ENCODE results near the gene USP32. TPM values are rescaled to one million over a fixed set of nuclear protein-coding genes. Genes with fewer than 3 reads are reported as not detected.

USP32 gene
- total RNA-seq, 1 donor from 2014 or later, result 22.8 TPM

DNA sequence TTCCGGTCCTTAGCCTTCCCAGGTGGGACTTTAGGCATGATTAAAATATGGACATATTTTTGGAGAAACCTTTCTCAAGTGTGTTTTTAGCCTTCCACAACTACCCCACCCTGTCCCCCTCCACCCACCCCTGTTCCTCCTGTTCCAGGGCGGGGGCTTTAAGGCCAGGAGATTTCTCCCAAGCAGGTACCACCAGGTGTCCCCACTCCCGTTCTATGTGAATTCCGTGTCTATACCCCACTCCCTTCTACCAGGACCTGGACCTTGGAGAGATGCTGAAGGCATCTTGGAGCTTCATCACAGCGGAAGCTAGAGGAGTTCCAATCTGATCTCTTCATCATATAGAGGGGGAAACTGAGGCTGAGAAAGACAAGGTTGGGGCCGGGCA, 232.5 kb downstream of the USP32 start:
- intact Hi-C loops (cut with micrococcal nuclease), result no loop called here
- peaks cover 84% of the 10 kb centered on the region for H3K4me1 ChIP-seq

DNA sequence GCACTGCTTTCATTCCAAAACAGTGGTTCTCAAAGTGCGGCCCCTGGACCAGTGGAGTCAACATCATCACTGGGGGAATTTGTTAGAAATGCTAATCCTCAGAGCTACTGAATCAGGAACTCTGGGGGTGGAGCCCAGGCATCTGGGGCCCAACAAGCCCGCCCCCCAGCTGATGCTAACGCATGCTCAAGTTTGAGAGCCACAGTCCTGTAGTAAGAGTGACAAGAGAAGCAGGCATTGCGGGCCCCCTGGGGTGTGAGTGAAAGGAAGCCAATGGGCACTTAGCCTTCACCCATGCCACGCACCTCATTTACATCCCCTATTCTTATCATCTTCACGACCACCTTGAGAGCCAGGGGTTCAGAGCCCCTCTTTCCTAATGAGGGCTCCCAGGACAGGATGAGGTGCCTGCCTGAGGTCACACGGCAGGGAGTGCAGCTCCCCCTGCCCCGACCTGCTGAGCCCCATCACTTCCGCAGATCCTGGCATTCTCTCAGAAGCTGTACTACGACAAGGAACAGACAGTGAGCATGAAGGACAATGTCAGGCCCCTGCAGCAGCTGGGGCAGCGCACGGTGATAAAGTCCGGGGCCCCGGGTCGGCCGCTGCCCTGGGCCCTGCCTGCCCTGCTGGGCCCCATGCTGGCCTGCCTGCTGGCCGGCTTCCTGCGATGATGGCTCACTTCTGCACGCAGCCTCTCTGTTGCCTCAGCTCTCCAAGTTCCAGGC, 233.0 kb downstream of the USP32 start:
- H3K4me1 ChIP-seq, result peaks cover 84% of the 10 kb centered on the region
- H3K36me3 ChIP-seq, result no peaks in the 10 kb centered on the region
- H3K27me3 ChIP-seq (ENCODE audit: low read depth), result peaks cover 66% of the 10 kb centered on the region
- H3K27ac ChIP-seq (replicated peaks), result peak overlapping the region; percentile 16
- no peak overlapping the region for H3K4me3 ChIP-seq
- H3K9me3 ChIP-seq (replicated peaks), result no peaks in the 10 kb centered on the region
- no peak for DNase-seq
- TF ChIP-seq, protein P1, sequence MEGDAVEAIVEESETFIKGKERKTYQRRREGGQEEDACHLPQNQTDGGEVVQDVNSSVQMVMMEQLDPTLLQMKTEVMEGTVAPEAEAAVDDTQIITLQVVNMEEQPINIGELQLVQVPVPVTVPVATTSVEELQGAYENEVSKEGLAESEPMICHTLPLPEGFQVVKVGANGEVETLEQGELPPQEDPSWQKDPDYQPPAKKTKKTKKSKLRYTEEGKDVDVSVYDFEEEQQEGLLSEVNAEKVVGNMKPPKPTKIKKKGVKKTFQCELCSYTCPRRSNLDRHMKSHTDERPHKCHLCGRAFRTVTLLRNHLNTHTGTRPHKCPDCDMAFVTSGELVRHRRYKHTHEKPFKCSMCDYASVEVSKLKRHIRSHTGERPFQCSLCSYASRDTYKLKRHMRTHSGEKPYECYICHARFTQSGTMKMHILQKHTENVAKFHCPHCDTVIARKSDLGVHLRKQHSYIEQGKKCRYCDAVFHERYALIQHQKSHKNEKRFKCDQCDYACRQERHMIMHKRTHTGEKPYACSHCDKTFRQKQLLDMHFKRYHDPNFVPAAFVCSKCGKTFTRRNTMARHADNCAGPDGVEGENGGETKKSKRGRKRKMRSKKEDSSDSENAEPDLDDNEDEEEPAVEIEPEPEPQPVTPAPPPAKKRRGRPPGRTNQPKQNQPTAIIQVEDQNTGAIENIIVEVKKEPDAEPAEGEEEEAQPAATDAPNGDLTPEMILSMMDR (IDR thresholded peaks at IDR 0.05; ENCODE audit: borderline replicate concordance), result no peak
- intact Hi-C loops (cut with micrococcal nuclease), result no loop called here

More for the DNA sequence above, 232.5 kb downstream of the USP32 start:
- Histone ChIP-seq H3K9me3 (replicated peaks) (no peaks in the 10 kb centered on the region), H3K36me3 (no peaks in the 10 kb centered on the region), H3K27me3 (ENCODE audit: low read depth) (peaks cover 64% of the 10 kb centered on the region), H3K27ac (replicated peaks) (peak overlapping the region; percentile 16), H3K4me3 (no peak overlapping the region)
- no peak for DNase-seq
- TF ChIP-seq, protein P1 (IDR thresholded peaks at IDR 0.05; ENCODE audit: borderline replicate concordance), result no peak

DNA sequence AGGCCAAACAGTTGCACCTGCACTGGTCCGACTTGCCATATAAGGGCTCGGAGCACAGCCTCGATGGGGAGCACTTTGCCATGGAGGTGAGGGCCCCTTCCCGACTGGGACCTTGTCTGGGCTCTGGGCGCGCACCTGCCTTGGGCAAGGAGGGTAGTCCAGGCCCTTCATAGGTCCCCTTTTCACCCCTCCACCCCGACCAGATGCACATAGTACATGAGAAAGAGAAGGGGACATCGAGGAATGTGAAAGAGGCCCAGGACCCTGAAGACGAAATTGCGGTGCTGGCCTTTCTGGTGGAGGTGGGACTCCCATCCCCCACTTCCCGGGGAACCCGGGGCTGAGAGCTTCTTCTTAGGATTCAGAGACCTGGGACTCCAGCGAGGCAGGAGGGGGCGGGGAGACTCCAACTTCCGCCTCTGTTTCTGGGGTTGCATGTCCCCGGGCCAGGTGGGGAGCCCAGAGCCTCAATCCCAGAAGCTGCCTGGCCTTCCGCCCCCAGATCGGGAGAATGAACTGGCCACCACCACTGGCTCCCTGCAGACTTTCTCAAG, 234.4 kb downstream of the USP32 start:
- DNase-seq, result no peak
- no peaks in the 10 kb centered on the region for H3K36me3 ChIP-seq
- H3K27me3 ChIP-seq (ENCODE audit: low read depth), result peaks cover 80% of the 10 kb centered on the region
- no peak overlapping the region for H3K4me3 ChIP-seq
- peaks cover 86% of the 10 kb centered on the region for H3K4me1 ChIP-seq
- H3K9me3 ChIP-seq (replicated peaks), result no peaks in the 10 kb centered on the region
- peak overlapping the region; percentile 50 for H3K27ac ChIP-seq (replicated peaks)
- intact Hi-C loops (cut with micrococcal nuclease), result no loop called here
- TF ChIP-seq, protein P1 (IDR thresholded peaks at IDR 0.05; ENCODE audit: borderline replicate concordance), result no peak

DNA sequence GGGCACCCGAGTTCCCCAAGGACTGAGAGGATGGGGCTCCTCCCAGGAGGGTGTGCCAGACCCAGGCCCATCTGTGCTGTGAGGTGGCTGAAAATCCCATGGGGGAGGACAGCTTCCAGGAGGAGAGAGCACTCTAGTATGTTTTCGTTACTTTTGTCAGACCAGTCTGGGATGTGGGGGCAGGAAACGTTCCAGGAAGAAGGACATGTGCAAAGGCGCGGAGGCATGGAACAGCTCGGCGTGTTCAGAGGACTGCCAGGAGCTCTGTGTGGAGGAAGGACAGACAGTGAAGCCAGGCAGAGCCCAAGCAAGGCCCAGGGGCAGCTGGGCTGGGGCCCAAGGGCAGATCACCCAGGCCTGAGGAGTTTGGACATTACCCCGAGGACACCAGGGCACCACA, 235.2 kb downstream of the USP32 start:
- H3K4me1 ChIP-seq, result peaks cover 86% of the 10 kb centered on the region
- H3K27ac ChIP-seq (replicated peaks), result peak overlapping the region; percentile 50
- DNase-seq, result no peak
- TF ChIP-seq, protein P1 (IDR thresholded peaks at IDR 0.05; ENCODE audit: borderline replicate concordance), result no peak
- no peak overlapping the region for H3K4me3 ChIP-seq
- intact Hi-C loops (cut with micrococcal nuclease), result no loop called here
- no peaks in the 10 kb centered on the region for H3K9me3 ChIP-seq (replicated peaks)
- peaks cover 88% of the 10 kb centered on the region for H3K27me3 ChIP-seq (ENCODE audit: low read depth)
- H3K36me3 ChIP-seq, result no peaks in the 10 kb centered on the region

DNA sequence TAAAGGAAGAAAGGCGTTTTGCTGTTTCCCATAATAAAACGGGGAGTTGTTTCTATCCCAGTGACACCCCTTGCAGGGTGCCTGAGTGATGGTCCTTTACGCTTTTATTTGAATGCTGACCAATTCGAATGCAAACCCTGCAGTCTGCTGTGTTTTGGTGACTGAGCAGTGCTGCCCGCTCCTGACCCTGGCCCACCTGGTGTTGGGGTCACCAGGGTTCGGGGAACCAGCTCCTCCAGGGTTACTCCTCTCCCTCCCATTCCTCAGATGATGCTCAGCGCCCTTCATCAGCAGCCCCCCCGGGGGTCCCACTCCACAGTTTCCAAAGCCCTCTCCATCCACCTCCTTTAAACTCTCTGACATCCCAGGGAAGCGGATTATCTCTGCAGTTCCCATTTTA, 236.1 kb downstream of the USP32 start:
- no peaks in the 10 kb centered on the region for H3K9me3 ChIP-seq (replicated peaks)
- H3K27ac ChIP-seq (replicated peaks), result peak overlapping the region; percentile 50
- peaks cover 81% of the 10 kb centered on the region for H3K4me1 ChIP-seq
- intact Hi-C loops (cut with micrococcal nuclease), result no loop called here
- TF ChIP-seq, protein P1 (IDR thresholded peaks at IDR 0.05; ENCODE audit: borderline replicate concordance), result no peak
- DNase-seq, result no peak
- H3K27me3 ChIP-seq (ENCODE audit: low read depth), result peaks cover 88% of the 10 kb centered on the region
- no peak overlapping the region for H3K4me3 ChIP-seq
- H3K36me3 ChIP-seq, result no peaks in the 10 kb centered on the region

Data from left ventricle myocardium inferior (tissue), 1 donor.